Esophagus muscularis mucosa (tissue), 4 donors: Measurements from ENCODE around the gene CCRL2. TPM values are rescaled to one million over a fixed set of nuclear protein-coding genes. Genes with fewer than 3 reads are reported as not detected.

Source experiments
- DNase-seq: peaks from one replicate; pipeline ENCODE4 v3.0.0-alpha.2; 2017; ENCODE audit errors: extremely low spot score
- H3K27ac ChIP-seq, 4 donors: fragments of 200-600 bp; sonication (generic); replicated peaks in 1 of 4; 1 replicate in 3 of 4; 2 replicates in 1 of 4; pipeline ENCODE4 v1.5.1; 2016 to 2019; ENCODE audit warnings: mild to moderate bottlenecking in 1 of 4
- H3K27me3 ChIP-seq, 4 donors: fragments of 200-600 bp; sonication (generic); one replicate each; pipeline versions ENCODE4 v1.5.1 to v1.6.0; 2016 to 2019
- H3K36me3 ChIP-seq, 4 donors: fragments of 200-600 bp; sonication (generic); one replicate each; pipeline ENCODE4 v1.5.1; 2016 to 2019
- H3K4me1 ChIP-seq, 4 donors: fragments of 200-600 bp; sonication (generic); one replicate each; pipeline ENCODE4 v1.5.1; 2016 to 2019
- H3K4me3 ChIP-seq, 4 donors: fragments of 200-600 bp; sonication (generic); 1 replicate in 2 of 4; 2 replicates in 2 of 4; pipeline ENCODE4 v1.5.1; 2016 to 2019; ENCODE audit warnings: mild to moderate bottlenecking in 4 of 4, moderate library complexity in 1 of 4
- H3K9me3 ChIP-seq, 4 donors: fragments of 200-600 bp; sonication (generic); 1 replicate in 3 of 4; 2 replicates in 1 of 4; pipeline ENCODE4 v1.5.1; 2016 to 2019
- EP300 ChIP-seq: sonication (generic); formaldehyde crosslinking; IDR thresholded peaks from one replicate; pipeline ENCODE4 v1.6.1; 2017; ENCODE audit warnings: antibody characterized with exemption
- POLR2A ChIP-seq: fragments of 450-650 bp; IDR thresholded peaks from one replicate; pipeline ENCODE4 v1.6.1; 2017; ENCODE audit warnings: antibody characterized with exemption, moderate library complexity, mild to moderate bottlenecking, low read depth
- POLR2AphosphoS5 ChIP-seq, 2 donors: sonication (generic); formaldehyde crosslinking; IDR thresholded peaks; one replicate each; pipeline ENCODE4 v1.6.1; 2017; ENCODE audit warnings: antibody characterized with exemption in 2 of 2
- WGBS: methylation state at CpG from one replicate; pipeline ENCODE4 v1.1.5; 2018; 5-methylcytosine and 5-hydroxymethylcytosine counted together
- intact Hi-C: fragments of 100-400 bp; cut with DNase I; formaldehyde crosslinking; loops from one replicate; pipeline ENCODE4 v1.15.1; 2023
- total RNA-seq, 4 donors: library from RNA; depleted of rRNA; stranded (reverse); fragments of >200 nt; gene quantifications; one replicate each; pipeline versions ENCODE4 v1.1.0 to v1.2.1, GENCODE V29; 2016
- TF ChIP-seq, protein P1 (sequence below), 3 experiments: fragments of 200-600 bp in 2 of 3; fragments of 450-650 bp in 1 of 3; sonication (generic) in 2 of 3; IDR thresholded peaks; one replicate each; pipeline ENCODE4 v1.5.1; 2017 to 2019; ENCODE audit warnings: antibody characterized with exemption in 3 of 3, mild to moderate bottlenecking in 2 of 3, moderate library complexity in 1 of 3

Gene CCRL2
- total RNA-seq, 4 donors from 2014 or later = 1.1 to 3.0 (median 2.0) TPM

- no peak for TF ChIP-seq EP300
- TF ChIP-seq, protein P1, sequence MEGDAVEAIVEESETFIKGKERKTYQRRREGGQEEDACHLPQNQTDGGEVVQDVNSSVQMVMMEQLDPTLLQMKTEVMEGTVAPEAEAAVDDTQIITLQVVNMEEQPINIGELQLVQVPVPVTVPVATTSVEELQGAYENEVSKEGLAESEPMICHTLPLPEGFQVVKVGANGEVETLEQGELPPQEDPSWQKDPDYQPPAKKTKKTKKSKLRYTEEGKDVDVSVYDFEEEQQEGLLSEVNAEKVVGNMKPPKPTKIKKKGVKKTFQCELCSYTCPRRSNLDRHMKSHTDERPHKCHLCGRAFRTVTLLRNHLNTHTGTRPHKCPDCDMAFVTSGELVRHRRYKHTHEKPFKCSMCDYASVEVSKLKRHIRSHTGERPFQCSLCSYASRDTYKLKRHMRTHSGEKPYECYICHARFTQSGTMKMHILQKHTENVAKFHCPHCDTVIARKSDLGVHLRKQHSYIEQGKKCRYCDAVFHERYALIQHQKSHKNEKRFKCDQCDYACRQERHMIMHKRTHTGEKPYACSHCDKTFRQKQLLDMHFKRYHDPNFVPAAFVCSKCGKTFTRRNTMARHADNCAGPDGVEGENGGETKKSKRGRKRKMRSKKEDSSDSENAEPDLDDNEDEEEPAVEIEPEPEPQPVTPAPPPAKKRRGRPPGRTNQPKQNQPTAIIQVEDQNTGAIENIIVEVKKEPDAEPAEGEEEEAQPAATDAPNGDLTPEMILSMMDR (IDR thresholded peaks at IDR 0.05) = no peak
- TF ChIP-seq POLR2A = no peak
- no peak for TF ChIP-seq POLR2AphosphoS5 (IDR thresholded peaks at IDR 0.05)
- no peaks in the 10 kb centered on the region for H3K27me3 ChIP-seq
- no peak overlapping the region for H3K27ac ChIP-seq
- H3K9me3 ChIP-seq = no peaks in the 10 kb centered on the region
- H3K36me3 ChIP-seq = no peaks in the 10 kb centered on the region
- DNase-seq = no peak
- intact Hi-C loops = no loop called here
- H3K4me3 ChIP-seq = no peak overlapping the region
- no peaks in the 10 kb centered on the region for H3K4me1 ChIP-seq
- WGBS = 71% methylated on average over 6 of the region's 6 CpGs
Measured at GRCh38 chr3:46395766-46396530, 11.1 kb upstream of the CCRL2 start.

GRCh38 chr3:46397111-46397510 is 9.9 kb upstream of the CCRL2 start:
- Histone ChIP-seq H3K4me3 (no peak overlapping the region), H3K4me1 (no peaks in the 10 kb centered on the region), H3K9me3 (no peaks in the 10 kb centered on the region), H3K36me3 (no peaks in the 10 kb centered on the region), H3K27me3 (no peaks in the 10 kb centered on the region), H3K27ac (no peak overlapping the region)
- WGBS = 84% methylated on average over 7 of the region's 7 CpGs
- no peak for DNase-seq
- intact Hi-C loops = no loop called here
- TF ChIP-seq, protein P1 (IDR thresholded peaks at IDR 0.05) = no peak
- TF ChIP-seq EP300 = no peak

- intact Hi-C loops = no loop called here
- Histone ChIP-seq H3K27ac (no peak overlapping the region), H3K27me3 (peaks cover 0 to under 1% (median 0%) of the 10 kb centered on the region in 4 donors), H3K9me3 (no peaks in the 10 kb centered on the region), H3K4me1 (no peaks in the 10 kb centered on the region), H3K4me3 (no peak overlapping the region), H3K36me3 (no peaks in the 10 kb centered on the region)
- 88% methylated on average over 6 of the region's 6 CpGs for WGBS
- DNase-seq = no peak
- TF ChIP-seq POLR2AphosphoS5 (IDR thresholded peaks at IDR 0.05) (no peak), EP300 (no peak), POLR2A (no peak)
- TF ChIP-seq, protein P1 (IDR thresholded peaks at IDR 0.05) = no peak
Measured at GRCh38 chr3:46398186-46398955, 8.7 kb upstream of the CCRL2 start.

GRCh38 chr3:46399098-46399497 is 8.0 kb upstream of the CCRL2 start:
- TF ChIP-seq POLR2A (no peak), EP300 (no peak), POLR2AphosphoS5 (IDR thresholded peaks at IDR 0.05) (no peak)
- TF ChIP-seq, protein P1 (IDR thresholded peaks at IDR 0.05) = no peak
- H3K9me3 ChIP-seq = no peaks in the 10 kb centered on the region
- H3K27me3 ChIP-seq = peaks cover 0 to 4% (median 0%) of the 10 kb centered on the region in 4 donors
- H3K27ac ChIP-seq = no peak overlapping the region
- intact Hi-C loops = no loop called here
- H3K4me1 ChIP-seq = no peaks in the 10 kb centered on the region
- H3K4me3 ChIP-seq = no peak overlapping the region
- 62% methylated on average over 2 of the region's 2 CpGs for WGBS
- DNase-seq = no peak
- no peaks in the 10 kb centered on the region for H3K36me3 ChIP-seq
